GM23338 (cell line): ENCODE results near the gene TAOK2. TPM values are rescaled to one million over a fixed set of nuclear protein-coding genes. Genes with fewer than 3 reads are reported as not detected.
A peak's percentile ranks its signal among the peaks of the same experiment; 100 is the strongest.

Source experiments
- ATAC-seq: fragments of 200-7000 bp; cut with Tn5 transposase; 3 replicates; pipeline ENCODE4 v1.9.1; 2020
- DNase-seq: peaks from one replicate; pipeline ENCODE4 v3.0.0-alpha.2; 2015; ENCODE audit warnings: low spot score
- H2AFZ ChIP-seq: fragments of 200-600 bp; sonication (generic); 2 replicates; pipeline ENCODE4 v1.8.0; 2016; ENCODE audit warnings: antibody characterized with exemption, mild to moderate bottlenecking, moderate library complexity
- H3F3A ChIP-seq: fragments of 200-600 bp; sonication (generic); replicated peaks from 2 replicates; pipeline ENCODE4 v1.8.0; 2017; ENCODE audit warnings: antibody characterized with exemption, mixed run types, low read depth
- H3K27ac ChIP-seq: fragments of 200-600 bp; sonication (generic); 2 replicates; pipeline ENCODE4 v1.6.1; 2016; ENCODE audit warnings: low read depth
- H3K27me3 ChIP-seq: fragments of 200-600 bp; sonication (generic); 2 replicates; pipeline ENCODE4 v1.8.0; 2016; ENCODE audit warnings: mild to moderate bottlenecking, mixed run types, moderate library complexity; ENCODE audit not compliant: insufficient read depth
- H3K36me3 ChIP-seq: fragments of 200-600 bp; sonication (generic); 2 replicates; pipeline ENCODE4 v1.8.0; 2016; ENCODE audit warnings: mild to moderate bottlenecking; ENCODE audit not compliant: insufficient read depth
- H3K4me1 ChIP-seq: fragments of 200-600 bp; sonication (generic); 2 replicates; pipeline ENCODE4 v1.8.0; 2016; ENCODE audit warnings: mild to moderate bottlenecking, moderate library complexity; ENCODE audit not compliant: insufficient read depth
- H3K4me2 ChIP-seq: fragments of 200-600 bp; sonication (generic); 2 replicates; pipeline ENCODE4 v1.7.1; 2017; ENCODE audit warnings: mixed run types
- H3K4me3 ChIP-seq: fragments of 200-600 bp; sonication (generic); 2 replicates; pipeline ENCODE4 v1.6.1; 2016; ENCODE audit warnings: mixed run types
- H3K79me2 ChIP-seq: fragments of 200-600 bp; sonication (generic); replicated peaks from 2 replicates; pipeline ENCODE4 v1.8.0; 2017; ENCODE audit warnings: mild to moderate bottlenecking; ENCODE audit not compliant: insufficient read depth
- H3K9me2 ChIP-seq: fragments of 200-600 bp; sonication (generic); 2 replicates; pipeline ENCODE4 v1.8.0; 2017; ENCODE audit not compliant: insufficient read depth
- H4K20me1 ChIP-seq: fragments of 200-600 bp; sonication (generic); replicated peaks from 2 replicates; pipeline ENCODE4 v1.8.0; 2017; ENCODE audit warnings: mild to moderate bottlenecking; ENCODE audit not compliant: insufficient read depth
- H3K27ac Mint-ChIP-seq: 2 replicates; pipeline ENCODE4 v1.8.0; 2020; ENCODE audit warnings: inconsistent platforms, mild to moderate bottlenecking, moderate library complexity, mixed read lengths
- H3K27me3 Mint-ChIP-seq: 3 replicates; pipeline ENCODE4 v1.8.0; 2022; ENCODE audit warnings: low read depth, mild to moderate bottlenecking, moderate library complexity, mixed read lengths, inconsistent platforms; ENCODE audit not compliant: insufficient read depth, poor library complexity
- H3K36me3 Mint-ChIP-seq: 3 replicates; pipeline ENCODE4 v1.8.0; 2021; ENCODE audit warnings: low read depth, mild to moderate bottlenecking, inconsistent platforms, moderate library complexity, mixed read lengths
- H3K4me1 Mint-ChIP-seq: 3 replicates; pipeline ENCODE4 v1.8.0; 2020; ENCODE audit warnings: mild to moderate bottlenecking, inconsistent platforms, mixed read lengths
- H3K4me3 Mint-ChIP-seq: 3 replicates; pipeline ENCODE4 v1.8.0; 2021; ENCODE audit warnings: moderate library complexity, mild to moderate bottlenecking, inconsistent platforms, mixed read lengths
- H3K9me3 Mint-ChIP-seq: 3 replicates; pipeline ENCODE4 v1.8.0; 2020; ENCODE audit warnings: moderate library complexity, mild to moderate bottlenecking, inconsistent platforms, mixed read lengths
- CREB1 ChIP-seq: fragments of 250-450 bp; sonication (Bioruptor Pico); IDR thresholded peaks from 2 replicates; pipeline ENCODE4 v1.5.0; 2020; ENCODE audit warnings: low read depth, mild to moderate bottlenecking, moderate library complexity
- CTCF ChIP-seq, 2 experiments: fragments of 200-600 bp in 1 of 2; sonication (generic) in 1 of 2; conservative IDR thresholded peaks; 2 replicates each; pipeline versions ENCODE4 v1.5.1 to v1.6.1; 2016 to 2017; ENCODE audit warnings: antibody characterized with exemption in 2 of 2, low read depth in 2 of 2, mild to moderate bottlenecking in 2 of 2, moderate library complexity in 1 of 2
- ETS1 ChIP-seq: IDR thresholded peaks from 2 replicates; pipeline ENCODE4 v1.6.1; 2016; ENCODE audit warnings: antibody characterized with exemption
- EZH2 ChIP-seq: fragments of 200-600 bp; sonication (generic); IDR thresholded peaks from one replicate; pipeline ENCODE4 v1.8.0; 2017; ENCODE audit warnings: antibody characterized with exemption, mild to moderate bottlenecking, low read depth; ENCODE audit not compliant: unreplicated experiment
- EZH2phosphoT487 ChIP-seq: fragments of 200-600 bp; sonication (generic); IDR thresholded peaks from one replicate; pipeline ENCODE4 v1.8.1; 2018; ENCODE audit warnings: antibody characterized with exemption; ENCODE audit not compliant: unreplicated experiment
- REST ChIP-seq: IDR thresholded peaks from one replicate; pipeline ENCODE4 v1.6.1; 2018; ENCODE audit warnings: antibody characterized with exemption; ENCODE audit not compliant: unreplicated experiment
- STAT1 ChIP-seq: IDR thresholded peaks from one replicate; pipeline ENCODE4 v1.6.1; 2016; ENCODE audit warnings: antibody characterized with exemption; ENCODE audit not compliant: unreplicated experiment
- ZNF331 ChIP-seq: fragments of 250-450 bp; sonication (Bioruptor Pico); IDR thresholded peaks from 2 replicates; pipeline ENCODE4 v1.5.0; 2020; ENCODE audit warnings: low read depth, mild to moderate bottlenecking, moderate library complexity
- polyA plus RNA-seq: library from polyadenylated mRNA; unstranded; fragments of >200 nt; fragmentation: Nextera tagmentation; extraction: Ambion mirVana; gene quantifications from 2 replicates; pipeline ENCODE4 v1.2.1, GENCODE V29; 2016
- total RNA-seq: library from RNA; depleted of rRNA; stranded (reverse); fragments of >200 nt; shearing (Covaris generic); gene quantifications from 2 replicates; pipeline ENCODE4 v1.2.3, GENCODE V29; 2014

TAOK2 gene
- total and polyA plus RNA-seq, 2 experiments from 2014 or later = 8.8 to 45.2 TPM

GRCh38 chr16:29961479-29962343 is 12.0 kb upstream of the TAOK2 start, which contains the start of gene TMEM219 (continued):
- TF ChIP-seq CTCF (conservative IDR thresholded peaks at IDR 0.05; ENCODE audit: low read depth in 2 of 2) (peak; percentile 3 to 17; a peak in 1 of 4 replicates), CREB1 (CRISPR knock-in tag) (peak; percentile 80), ETS1 (0 out of 2 replicates have a peak, but pooled peaks have one; percentile 53), EZH2 (no peak)

- DNase-seq (no peak), ATAC-seq (no peak)
- no peaks in the 10 kb centered on the region for H3K9me2 ChIP-seq
- peaks cover 6% of the 10 kb centered on the region; the same call in 1 of the 3 replicates for H3K36me3 Mint-ChIP-seq
- H3K27ac Mint-ChIP-seq = no peak overlapping the region; the same call in 1 of the 2 replicates
- no peaks in the 10 kb centered on the region for H3K27me3 ChIP-seq
- H3K4me3 ChIP-seq = peak overlapping the region; percentile 83
- H2AFZ ChIP-seq = peak overlapping the region; percentile 94
- H3K4me1 Mint-ChIP-seq = peaks cover 16% of the 10 kb centered on the region
- H3K27me3 Mint-ChIP-seq = peaks cover 10% of the 10 kb centered on the region
- H4K20me1 ChIP-seq = no peaks in the 10 kb centered on the region
- no peaks in the 10 kb centered on the region for H3K36me3 ChIP-seq
- H3K4me3 Mint-ChIP-seq = peak overlapping the region; percentile 84
- peak overlapping the region; percentile 88 for H3K4me2 ChIP-seq
- no peaks in the 10 kb centered on the region for H3K9me3 Mint-ChIP-seq
- H3K79me2 ChIP-seq = no peaks in the 10 kb centered on the region
- peaks cover 6% of the 10 kb centered on the region for H3K4me1 ChIP-seq
- no peak overlapping the region for H3K27ac ChIP-seq
- H3F3A ChIP-seq = 0 out of 2 replicates have a peak, but pooled peaks cover 6% of the 10 kb centered on the region
- TF ChIP-seq ZNF331 (CRISPR knock-in tag) (no peak), REST (no peak), ETS1 (no peak), EZH2phosphoT487 (no peak), CREB1 (CRISPR knock-in tag) (no peak), STAT1 (no peak)
Measured at GRCh38 chr16:29962344-29962994, 11.2 kb upstream of the TAOK2 start.
